Large intestine (tissue), 3 donors: ENCODE results near the gene STK10. TPM values are rescaled to one million over a fixed set of nuclear protein-coding genes. Genes with fewer than 3 reads are reported as not detected.

Experiments used
- DNase-seq, 2 donors: peaks; one replicate each; pipeline versions ENCODE4 v3.0.0 to v3.0.0-alpha.2; 2013
- H3K27ac ChIP-seq: one replicate; pipeline ENCODE4 v1.5.1; 2013; ENCODE audit warnings: low read length
- H3K27me3 ChIP-seq: 2 replicates; pipeline ENCODE4 v1.6.1; 2013; ENCODE audit warnings: low read length; ENCODE audit not compliant: control insufficient read depth, insufficient read depth
- H3K36me3 ChIP-seq: 2 replicates; pipeline ENCODE4 v1.6.1; 2013; ENCODE audit warnings: low read length; ENCODE audit not compliant: control insufficient read depth, insufficient read depth
- H3K4me1 ChIP-seq: one replicate; pipeline ENCODE4 v1.6.1; 2013; ENCODE audit warnings: low read length; ENCODE audit not compliant: control insufficient read depth, insufficient read depth
- H3K4me3 ChIP-seq: one replicate; pipeline ENCODE4 v1.5.1; 2013; ENCODE audit warnings: low read length
- H3K9me3 ChIP-seq: one replicate; pipeline ENCODE4 v1.6.1; 2013; ENCODE audit warnings: mild to moderate bottlenecking, low read depth, low read length, moderate library complexity; ENCODE audit not compliant: control insufficient read depth
- WGBS: methylation state at CpG from one replicate; pipeline ENCODE4 v1.1.5; 2013; ENCODE audit warnings: low lambda C conversion rate; ENCODE audit not compliant: insufficient coverage; 5-methylcytosine and 5-hydroxymethylcytosine counted together
- polyA plus RNA-seq: library from polyadenylated mRNA; unstranded; fragments of 120-200 nt; gene quantifications from one replicate; pipeline ENCODE4 v1.2.1, GENCODE V29; 2013

STK10 gene
- polyA plus RNA-seq, 1 donor, result 10.6 TPM

GRCh38 chr5:172004824-172005237 is 183.2 kb downstream of the STK10 start:
- peak overlapping the region; percentile 94 for H3K27ac ChIP-seq
- no peaks in the 10 kb centered on the region for H3K36me3 ChIP-seq
- no peaks in the 10 kb centered on the region for H3K27me3 ChIP-seq
- no CpG with 5 or more reads among the region's 3 CpGs for WGBS
- peak in 1 of 2 donors; percentile 46 for DNase-seq
- peak overlapping the region; percentile 59 for H3K4me3 ChIP-seq
- peaks cover 14% of the 10 kb centered on the region for H3K4me1 ChIP-seq
- no peaks in the 10 kb centered on the region for H3K9me3 ChIP-seq

- Histone ChIP-seq H3K27me3 (no peaks in the 10 kb centered on the region), H3K9me3 (no peaks in the 10 kb centered on the region), H3K27ac (no peak overlapping the region), H3K36me3 (no peaks in the 10 kb centered on the region), H3K4me1 (peaks cover 14% of the 10 kb centered on the region), H3K4me3 (no peak overlapping the region)
- WGBS, result 50% methylated on average over 1 of the region's 1 CpG
- DNase-seq, result no peak
These were observed 184.3 kb downstream of the STK10 start for GRCh38 chr5:172003746-172004145.

DNA sequence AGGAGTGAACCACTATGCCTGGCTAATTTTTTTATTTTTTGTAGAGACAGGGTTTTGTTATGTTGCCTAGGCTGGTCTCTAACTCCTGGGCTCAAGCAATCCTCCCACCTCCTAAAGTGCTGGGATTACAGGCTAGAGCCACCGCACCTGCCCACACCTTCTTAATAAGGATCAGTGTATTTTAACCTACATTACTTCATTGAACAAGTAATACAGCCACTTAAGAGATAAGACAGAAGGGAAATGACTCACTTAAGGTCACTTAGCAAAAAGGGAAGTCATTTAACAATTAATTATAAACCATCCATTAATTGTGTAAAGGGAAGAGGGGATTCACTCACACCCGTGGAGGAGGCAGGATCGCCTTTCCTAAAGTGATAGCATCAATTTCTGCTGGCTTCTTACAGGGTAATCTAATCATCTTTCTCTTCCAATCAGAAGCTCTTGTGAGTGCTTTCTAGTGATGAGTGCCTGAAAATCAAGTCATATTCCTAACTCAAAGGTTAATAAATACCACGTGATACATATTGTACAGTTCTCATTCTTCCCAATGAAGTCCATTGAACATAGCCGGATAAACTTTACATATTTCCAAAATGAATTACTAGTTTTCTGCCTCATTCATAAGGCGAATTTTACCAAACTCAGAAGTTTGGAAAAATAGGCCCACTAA is 185.0 kb downstream of the STK10 start:
- no peaks in the 10 kb centered on the region for H3K27me3 ChIP-seq
- DNase-seq, result no peak
- no peaks in the 10 kb centered on the region for H3K36me3 ChIP-seq
- H3K4me3 ChIP-seq, result no peak overlapping the region
- 83% methylated on average over 1 of the region's 6 CpGs for WGBS
- H3K4me1 ChIP-seq, result peaks cover 14% of the 10 kb centered on the region
- H3K9me3 ChIP-seq, result no peaks in the 10 kb centered on the region
- no peak overlapping the region for H3K27ac ChIP-seq

DNA sequence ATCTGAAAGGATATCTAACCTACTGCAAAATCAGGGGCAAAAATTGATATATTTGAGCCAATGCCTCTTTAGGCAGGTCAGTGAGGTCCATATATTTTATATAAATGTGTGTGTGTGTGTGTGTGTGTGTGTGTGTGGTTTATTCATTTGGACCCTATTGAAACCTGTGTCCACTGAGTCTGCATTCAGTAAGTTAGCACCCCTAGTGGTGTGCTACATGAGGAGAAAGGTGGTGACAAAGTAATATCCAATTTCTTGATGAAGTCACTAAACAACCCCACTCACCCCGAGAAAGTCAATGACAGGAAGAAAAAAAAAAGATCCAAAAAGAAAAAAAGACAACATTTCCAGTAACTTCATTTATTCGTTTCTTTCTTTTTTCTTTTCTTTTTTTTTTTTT is 185.7 kb downstream of the STK10 start:
- no peaks in the 10 kb centered on the region for H3K27me3 ChIP-seq
- 86% methylated on average over 1 of the region's 2 CpGs for WGBS
- H3K36me3 ChIP-seq, result no peaks in the 10 kb centered on the region
- DNase-seq, result no peak
- H3K27ac ChIP-seq, result no peak overlapping the region
- H3K4me3 ChIP-seq, result no peak overlapping the region
- peaks cover 10% of the 10 kb centered on the region for H3K4me1 ChIP-seq
- no peaks in the 10 kb centered on the region for H3K9me3 ChIP-seq

DNA sequence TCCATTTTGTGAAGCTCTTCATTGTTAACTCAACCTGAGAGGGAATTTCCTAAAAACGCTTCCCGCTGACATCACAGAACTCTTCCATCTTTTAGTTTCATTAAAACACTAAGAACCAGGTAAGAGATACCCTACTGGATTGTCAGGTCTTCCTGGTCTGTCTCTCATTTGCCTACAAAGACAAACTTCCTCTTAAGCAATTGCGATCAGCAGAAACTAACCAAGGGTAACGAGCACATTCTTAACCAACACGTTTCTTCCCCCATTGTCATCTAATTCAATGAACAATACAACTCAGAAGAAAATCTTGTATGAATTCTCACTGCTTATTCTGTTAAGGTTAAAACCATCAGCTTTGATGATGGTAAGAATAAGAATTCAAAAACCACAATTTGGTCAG is 188.1 kb downstream of the STK10 start:
- Histone ChIP-seq H3K4me1 (peaks cover 18% of the 10 kb centered on the region), H3K9me3 (no peaks in the 10 kb centered on the region), H3K27me3 (no peaks in the 10 kb centered on the region), H3K27ac (no peak overlapping the region), H3K36me3 (no peaks in the 10 kb centered on the region), H3K4me3 (no peak overlapping the region)
- 82% methylated on average over 4 of the region's 5 CpGs for WGBS
- DNase-seq, result no peak

DNA sequence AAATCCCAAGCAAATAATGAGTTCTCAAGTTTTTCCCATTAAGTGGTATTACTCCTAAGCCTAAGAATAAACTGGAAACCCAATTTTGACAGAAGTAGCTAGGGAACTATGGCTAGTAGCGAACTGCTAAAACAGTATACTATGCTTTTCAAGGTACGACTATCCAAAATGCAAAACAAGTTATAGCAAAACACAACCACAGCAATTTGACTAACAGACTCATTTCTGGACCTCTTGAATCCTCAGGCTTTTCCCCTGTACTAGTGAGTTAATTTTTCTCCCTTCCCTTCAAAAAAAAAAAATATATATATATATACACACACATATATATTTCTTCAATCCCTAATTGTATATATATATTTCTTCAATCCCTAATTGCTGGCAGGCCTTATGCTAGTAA is 188.9 kb downstream of the STK10 start:
- Histone ChIP-seq H3K9me3 (no peaks in the 10 kb centered on the region), H3K27ac (no peak overlapping the region), H3K4me3 (no peak overlapping the region), H3K4me1 (peaks cover 18% of the 10 kb centered on the region), H3K27me3 (no peaks in the 10 kb centered on the region), H3K36me3 (no peaks in the 10 kb centered on the region)
- WGBS, result no CpG with 5 or more reads among the region's 2 CpGs
- DNase-seq, result no peak

- Histone ChIP-seq H3K9me3 (no peaks in the 10 kb centered on the region), H3K36me3 (no peaks in the 10 kb centered on the region), H3K4me3 (no peak overlapping the region), H3K27ac (no peak overlapping the region), H3K27me3 (no peaks in the 10 kb centered on the region), H3K4me1 (peaks cover 8% of the 10 kb centered on the region)
- no peak for DNase-seq
- 100% methylated on average over 2 of the region's 3 CpGs for WGBS
These were observed 191.0 kb downstream of the STK10 start for GRCh38 chr5:171997011-171997410.

- no CpG with 5 or more reads among the region's 2 CpGs for WGBS
- H3K36me3 ChIP-seq, result no peaks in the 10 kb centered on the region
- no peak overlapping the region for H3K4me3 ChIP-seq
- DNase-seq, result no peak
- no peaks in the 10 kb centered on the region for H3K27me3 ChIP-seq
- H3K4me1 ChIP-seq, result peaks cover 8% of the 10 kb centered on the region
- H3K9me3 ChIP-seq, result no peaks in the 10 kb centered on the region
- no peak overlapping the region for H3K27ac ChIP-seq
These were observed 195.2 kb downstream of the STK10 start for GRCh38 chr5:171992813-171993212.

GRCh38 chr5:171992305-171992704 is 195.7 kb downstream of the STK10 start:
- no peaks in the 10 kb centered on the region for H3K27me3 ChIP-seq
- 96% methylated on average over 3 of the region's 3 CpGs for WGBS
- H3K4me3 ChIP-seq, result no peak overlapping the region
- no peak overlapping the region for H3K27ac ChIP-seq
- H3K36me3 ChIP-seq, result no peaks in the 10 kb centered on the region
- DNase-seq, result no peak
- no peaks in the 10 kb centered on the region for H3K9me3 ChIP-seq
- H3K4me1 ChIP-seq, result peaks cover 8% of the 10 kb centered on the region
